GM23338 (cell line): ENCODE measurements around the gene FAM161B. TPM values are rescaled to one million over a fixed set of nuclear protein-coding genes. Genes with fewer than 3 reads are reported as not detected.
"Not testable (repeated sequence)": the region's sequence is repeated elsewhere in the genome, so short reads cannot be mapped to it uniquely, and the experiment has no call there.

Experiments
- ATAC-seq: fragments of 200-7000 bp; cut with Tn5 transposase; 3 replicates; pipeline ENCODE4 v1.9.1; 2020
- DNase-seq: peaks from one replicate; pipeline ENCODE4 v3.0.0-alpha.2; 2015; ENCODE audit warnings: low spot score
- H2AFZ ChIP-seq: fragments of 200-600 bp; sonication (generic); 2 replicates; pipeline ENCODE4 v1.8.0; 2016; ENCODE audit warnings: antibody characterized with exemption, mild to moderate bottlenecking, moderate library complexity
- H3F3A ChIP-seq: fragments of 200-600 bp; sonication (generic); replicated peaks from 2 replicates; pipeline ENCODE4 v1.8.0; 2017; ENCODE audit warnings: antibody characterized with exemption, mixed run types, low read depth
- H3K27ac ChIP-seq: fragments of 200-600 bp; sonication (generic); 2 replicates; pipeline ENCODE4 v1.6.1; 2016; ENCODE audit warnings: low read depth
- H3K27me3 ChIP-seq: fragments of 200-600 bp; sonication (generic); 2 replicates; pipeline ENCODE4 v1.8.0; 2016; ENCODE audit warnings: mild to moderate bottlenecking, mixed run types, moderate library complexity; ENCODE audit not compliant: insufficient read depth
- H3K36me3 ChIP-seq: fragments of 200-600 bp; sonication (generic); 2 replicates; pipeline ENCODE4 v1.8.0; 2016; ENCODE audit warnings: mild to moderate bottlenecking; ENCODE audit not compliant: insufficient read depth
- H3K4me1 ChIP-seq: fragments of 200-600 bp; sonication (generic); 2 replicates; pipeline ENCODE4 v1.8.0; 2016; ENCODE audit warnings: mild to moderate bottlenecking, moderate library complexity; ENCODE audit not compliant: insufficient read depth
- H3K4me2 ChIP-seq: fragments of 200-600 bp; sonication (generic); 2 replicates; pipeline ENCODE4 v1.7.1; 2017; ENCODE audit warnings: mixed run types
- H3K4me3 ChIP-seq: fragments of 200-600 bp; sonication (generic); 2 replicates; pipeline ENCODE4 v1.6.1; 2016; ENCODE audit warnings: mixed run types
- H3K79me2 ChIP-seq: fragments of 200-600 bp; sonication (generic); replicated peaks from 2 replicates; pipeline ENCODE4 v1.8.0; 2017; ENCODE audit warnings: mild to moderate bottlenecking; ENCODE audit not compliant: insufficient read depth
- H3K9me2 ChIP-seq: fragments of 200-600 bp; sonication (generic); 2 replicates; pipeline ENCODE4 v1.8.0; 2017; ENCODE audit not compliant: insufficient read depth
- H4K20me1 ChIP-seq: fragments of 200-600 bp; sonication (generic); replicated peaks from 2 replicates; pipeline ENCODE4 v1.8.0; 2017; ENCODE audit warnings: mild to moderate bottlenecking; ENCODE audit not compliant: insufficient read depth
- H3K27ac Mint-ChIP-seq: 2 replicates; pipeline ENCODE4 v1.8.0; 2020; ENCODE audit warnings: inconsistent platforms, mild to moderate bottlenecking, moderate library complexity, mixed read lengths
- H3K27me3 Mint-ChIP-seq: 3 replicates; pipeline ENCODE4 v1.8.0; 2022; ENCODE audit warnings: low read depth, mild to moderate bottlenecking, moderate library complexity, mixed read lengths, inconsistent platforms; ENCODE audit not compliant: insufficient read depth, poor library complexity
- H3K36me3 Mint-ChIP-seq: 3 replicates; pipeline ENCODE4 v1.8.0; 2021; ENCODE audit warnings: low read depth, mild to moderate bottlenecking, inconsistent platforms, moderate library complexity, mixed read lengths
- H3K4me1 Mint-ChIP-seq: 3 replicates; pipeline ENCODE4 v1.8.0; 2020; ENCODE audit warnings: mild to moderate bottlenecking, inconsistent platforms, mixed read lengths
- H3K4me3 Mint-ChIP-seq: 3 replicates; pipeline ENCODE4 v1.8.0; 2021; ENCODE audit warnings: moderate library complexity, mild to moderate bottlenecking, inconsistent platforms, mixed read lengths
- H3K9me3 Mint-ChIP-seq: 3 replicates; pipeline ENCODE4 v1.8.0; 2020; ENCODE audit warnings: moderate library complexity, mild to moderate bottlenecking, inconsistent platforms, mixed read lengths
- CREB1 ChIP-seq: fragments of 250-450 bp; sonication (Bioruptor Pico); IDR thresholded peaks from 2 replicates; pipeline ENCODE4 v1.5.0; 2020; ENCODE audit warnings: low read depth, mild to moderate bottlenecking, moderate library complexity
- EZH2 ChIP-seq: fragments of 200-600 bp; sonication (generic); IDR thresholded peaks from one replicate; pipeline ENCODE4 v1.8.0; 2017; ENCODE audit warnings: antibody characterized with exemption, mild to moderate bottlenecking, low read depth; ENCODE audit not compliant: unreplicated experiment
- NANOG ChIP-seq: IDR thresholded peaks from 2 replicates; pipeline ENCODE4 v1.6.1; 2016; ENCODE audit warnings: antibody characterized with exemption, borderline replicate concordance
- POLR2AphosphoS5 ChIP-seq: IDR thresholded peaks from 2 replicates; pipeline ENCODE4 v1.6.1; 2016; ENCODE audit warnings: antibody characterized with exemption, low read depth
- STAT1 ChIP-seq: IDR thresholded peaks from one replicate; pipeline ENCODE4 v1.6.1; 2016; ENCODE audit warnings: antibody characterized with exemption; ENCODE audit not compliant: unreplicated experiment
- ZNF331 ChIP-seq: fragments of 250-450 bp; sonication (Bioruptor Pico); IDR thresholded peaks from 2 replicates; pipeline ENCODE4 v1.5.0; 2020; ENCODE audit warnings: low read depth, mild to moderate bottlenecking, moderate library complexity
- polyA plus RNA-seq: library from polyadenylated mRNA; unstranded; fragments of >200 nt; fragmentation: Nextera tagmentation; extraction: Ambion mirVana; gene quantifications from 2 replicates; pipeline ENCODE4 v1.2.1, GENCODE V29; 2016
- total RNA-seq: library from RNA; depleted of rRNA; stranded (reverse); fragments of >200 nt; shearing (Covaris generic); gene quantifications from 2 replicates; pipeline ENCODE4 v1.2.3, GENCODE V29; 2014
- TF ChIP-seq, protein P1 (sequence below), 2 experiments: fragments of 200-600 bp in 1 of 2; sonication (generic) in 1 of 2; conservative IDR thresholded peaks; 2 replicates each; pipeline versions ENCODE4 v1.5.1 to v1.6.1; 2016 to 2017; ENCODE audit warnings: antibody characterized with exemption in 2 of 2, low read depth in 2 of 2, mild to moderate bottlenecking in 2 of 2, moderate library complexity in 1 of 2
- TF ChIP-seq, protein P2 (sequence below): IDR thresholded peaks from 2 replicates; pipeline ENCODE4 v1.6.1; 2016; ENCODE audit warnings: antibody characterized with exemption

The FAM161B gene
- total and polyA plus RNA-seq, 2 experiments from 2014 or later: 0.28 to 2.8 TPM

DNA sequence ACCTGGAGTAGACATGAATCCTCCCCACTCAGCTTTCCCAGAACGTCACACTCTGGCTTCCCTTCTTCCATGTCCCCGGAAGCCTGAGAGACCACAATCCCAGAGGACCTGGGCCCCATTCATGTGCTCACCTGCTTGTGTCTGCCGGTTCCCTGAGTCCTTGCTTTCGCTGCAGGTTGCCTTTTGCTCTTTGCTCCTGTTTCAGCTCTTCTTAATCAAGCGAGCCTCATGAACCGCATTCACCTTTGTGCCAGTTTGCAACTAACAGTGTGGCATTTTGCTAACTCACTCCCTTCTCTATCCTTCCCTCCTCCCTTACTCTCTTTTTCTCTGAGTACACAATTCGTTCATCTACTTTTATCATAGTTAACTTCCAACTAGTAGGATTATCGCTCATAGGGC lies 46.1 kb upstream of the FAM161B start (continued):
- TF ChIP-seq, protein P1, sequence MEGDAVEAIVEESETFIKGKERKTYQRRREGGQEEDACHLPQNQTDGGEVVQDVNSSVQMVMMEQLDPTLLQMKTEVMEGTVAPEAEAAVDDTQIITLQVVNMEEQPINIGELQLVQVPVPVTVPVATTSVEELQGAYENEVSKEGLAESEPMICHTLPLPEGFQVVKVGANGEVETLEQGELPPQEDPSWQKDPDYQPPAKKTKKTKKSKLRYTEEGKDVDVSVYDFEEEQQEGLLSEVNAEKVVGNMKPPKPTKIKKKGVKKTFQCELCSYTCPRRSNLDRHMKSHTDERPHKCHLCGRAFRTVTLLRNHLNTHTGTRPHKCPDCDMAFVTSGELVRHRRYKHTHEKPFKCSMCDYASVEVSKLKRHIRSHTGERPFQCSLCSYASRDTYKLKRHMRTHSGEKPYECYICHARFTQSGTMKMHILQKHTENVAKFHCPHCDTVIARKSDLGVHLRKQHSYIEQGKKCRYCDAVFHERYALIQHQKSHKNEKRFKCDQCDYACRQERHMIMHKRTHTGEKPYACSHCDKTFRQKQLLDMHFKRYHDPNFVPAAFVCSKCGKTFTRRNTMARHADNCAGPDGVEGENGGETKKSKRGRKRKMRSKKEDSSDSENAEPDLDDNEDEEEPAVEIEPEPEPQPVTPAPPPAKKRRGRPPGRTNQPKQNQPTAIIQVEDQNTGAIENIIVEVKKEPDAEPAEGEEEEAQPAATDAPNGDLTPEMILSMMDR (conservative IDR thresholded peaks at IDR 0.05; ENCODE audit: low read depth in 2 of 2): no peak
- TF ChIP-seq NANOG (no peak), POLR2AphosphoS5 (no peak), CREB1 (CRISPR knock-in tag) (no peak)
- TF ChIP-seq, protein P2, sequence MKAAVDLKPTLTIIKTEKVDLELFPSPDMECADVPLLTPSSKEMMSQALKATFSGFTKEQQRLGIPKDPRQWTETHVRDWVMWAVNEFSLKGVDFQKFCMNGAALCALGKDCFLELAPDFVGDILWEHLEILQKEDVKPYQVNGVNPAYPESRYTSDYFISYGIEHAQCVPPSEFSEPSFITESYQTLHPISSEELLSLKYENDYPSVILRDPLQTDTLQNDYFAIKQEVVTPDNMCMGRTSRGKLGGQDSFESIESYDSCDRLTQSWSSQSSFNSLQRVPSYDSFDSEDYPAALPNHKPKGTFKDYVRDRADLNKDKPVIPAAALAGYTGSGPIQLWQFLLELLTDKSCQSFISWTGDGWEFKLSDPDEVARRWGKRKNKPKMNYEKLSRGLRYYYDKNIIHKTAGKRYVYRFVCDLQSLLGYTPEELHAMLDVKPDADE: no peak

DNA sequence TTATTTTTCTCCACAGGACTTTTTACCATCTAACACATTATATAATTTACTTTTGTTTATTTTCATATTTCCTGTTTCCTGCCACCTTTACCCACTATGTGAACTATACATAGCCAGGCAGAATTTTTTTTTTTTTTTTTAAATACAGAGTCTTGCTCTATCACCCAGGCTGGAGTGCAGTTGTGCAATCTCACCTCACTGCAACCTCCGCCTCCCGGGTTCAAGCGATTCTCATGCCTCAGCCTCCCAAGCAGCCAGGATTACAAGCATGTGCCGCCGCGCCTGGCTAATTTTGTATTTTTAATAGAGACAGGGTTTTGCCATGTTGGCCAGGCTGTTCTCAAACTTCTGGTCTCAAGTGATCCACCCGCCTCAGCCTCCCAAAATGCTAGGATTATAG lies 45.0 kb upstream of the FAM161B start:
- not testable (repeated sequence) for H3K27ac Mint-ChIP-seq, H4K20me1 ChIP-seq, H3K36me3 Mint-ChIP-seq, H3F3A ChIP-seq, H3K36me3 ChIP-seq, H3K4me3 ChIP-seq, DNase-seq, H2AFZ ChIP-seq, ATAC-seq, H3K4me1 Mint-ChIP-seq, H3K4me1 ChIP-seq, H3K4me2 ChIP-seq, H3K27ac ChIP-seq, H3K4me3 Mint-ChIP-seq, H3K27me3 Mint-ChIP-seq, H3K27me3 ChIP-seq, H3K79me2 ChIP-seq, H3K9me3 Mint-ChIP-seq, H3K9me2 ChIP-seq

DNA sequence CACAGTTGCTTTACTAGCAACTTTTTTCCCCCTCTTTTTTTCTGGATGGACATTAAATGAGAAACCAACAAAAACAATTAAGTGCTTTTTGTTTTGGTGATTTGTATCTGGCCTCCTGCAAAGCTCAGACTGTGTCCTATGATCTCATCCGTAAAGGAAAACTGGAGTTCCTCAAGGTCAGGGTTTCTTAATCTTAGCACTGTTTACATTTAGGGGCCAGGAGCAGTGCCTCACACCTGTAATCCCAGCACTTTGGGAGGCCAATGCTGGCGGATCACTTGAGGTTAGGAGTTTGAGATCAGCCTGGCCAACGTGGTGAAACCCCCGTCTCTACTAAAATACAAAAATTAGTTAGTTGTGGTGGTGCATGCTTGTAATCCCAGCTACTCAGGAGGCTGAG lies 41.2 kb upstream of the FAM161B start:
- H3K27ac Mint-ChIP-seq: no peak overlapping the region
- Histone ChIP-seq H3K4me2 (no peak overlapping the region), H3K36me3 (no peaks in the 10 kb centered on the region), H4K20me1 (no peaks in the 10 kb centered on the region; the same call in 1 of the 2 replicates), H3F3A (no peaks in the 10 kb centered on the region), H3K27me3 (no peaks in the 10 kb centered on the region), H3K79me2 (no peaks in the 10 kb centered on the region), H2AFZ (no peak overlapping the region), H3K27ac (no peak overlapping the region), H3K9me2 (no peaks in the 10 kb centered on the region), H3K4me1 (no peaks in the 10 kb centered on the region), H3K4me3 (no peak overlapping the region)
- H3K36me3 Mint-ChIP-seq: 0 out of 3 replicates have a peak, but pooled peaks cover 4% of the 10 kb centered on the region
- H3K4me3 Mint-ChIP-seq: no peak overlapping the region
- no peak for DNase-seq
- no peaks in the 10 kb centered on the region for H3K4me1 Mint-ChIP-seq
- no peaks in the 10 kb centered on the region for H3K27me3 Mint-ChIP-seq
- H3K9me3 Mint-ChIP-seq: no peaks in the 10 kb centered on the region; the same call in 2 of the 3 replicates
- ATAC-seq: no peak
- TF ChIP-seq EZH2: no peak
- no peak for TF ChIP-seq STAT1
- TF ChIP-seq ZNF331: no peak
- TF ChIP-seq POLR2AphosphoS5: no peak
- TF ChIP-seq, protein P2: no peak
- TF ChIP-seq, protein P1 (conservative IDR thresholded peaks at IDR 0.05; ENCODE audit: low read depth in 2 of 2): no peak
